Measurements from ENCODE around the gene INSC.

- TF ChIP-seq CTCF (conservative IDR thresholded peaks at IDR 0.05) (peak; percentile 81), EZH2 (IDR thresholded peaks at IDR 0.05; ENCODE audit: low read depth) (no peak)
These were observed 13.5 kb upstream of the INSC start for GRCh38 chr11:15101072-15101709.
